CD14-positive monocyte (primary cell): ENCODE data around the gene ZNF792. TPM values are rescaled to one million over a fixed set of nuclear protein-coding genes. Genes with fewer than 3 reads are reported as not detected.
A peak's percentile ranks its signal among the peaks of the same experiment; 100 is the strongest.
"Not testable (repeated sequence)": the region's sequence is repeated elsewhere in the genome, so short reads cannot be mapped to it uniquely, and the experiment has no call there.

Experiments used
- DNase-seq, 3 donors: peaks; one replicate each; pipeline ENCODE4 v3.0.0-alpha.2; 2011 to 2022
- H2AFZ ChIP-seq: 2 replicates; pipeline ENCODE4 v1.6.0; 2012; ENCODE audit warnings: mild to moderate bottlenecking, low read depth, low read length, inconsistent platforms; ENCODE audit not compliant: insufficient read depth, poor library complexity, severe bottlenecking
- H3K27ac ChIP-seq, 2 donors: 1 replicate in 1 of 2; 2 replicates in 1 of 2; pipeline ENCODE4 v1.5.1; 2012 to 2013; ENCODE audit warnings: low read length in 2 of 2, control low read depth in 1 of 2, inconsistent platforms in 1 of 2, low read depth in 1 of 2, mild to moderate bottlenecking in 1 of 2
- H3K27me3 ChIP-seq, 2 donors: one replicate each; pipeline versions ENCODE4 v1.6.0 to v1.6.1; 2011 to 2013; ENCODE audit warnings: low read length in 2 of 2; ENCODE audit not compliant: control insufficient read depth in 2 of 2, insufficient read depth in 2 of 2
- H3K36me3 ChIP-seq, 2 donors: replicated peaks in 1 of 2; 1 replicate in 1 of 2; 2 replicates in 1 of 2; pipeline versions ENCODE4 v1.5.1 to v1.6.1; 2012 to 2013; ENCODE audit warnings: low read length in 2 of 2, control low read depth in 1 of 2, inconsistent platforms in 1 of 2, mild to moderate bottlenecking in 1 of 2; ENCODE audit not compliant: insufficient read depth in 2 of 2, control insufficient read depth in 1 of 2
- H3K4me1 ChIP-seq, 2 donors: 1 replicate in 1 of 2; 2 replicates in 1 of 2; pipeline versions ENCODE4 v1.5.1 to v1.6.1; 2012 to 2013; ENCODE audit warnings: low read length in 2 of 2, control low read depth in 1 of 2, inconsistent platforms in 1 of 2, mild to moderate bottlenecking in 1 of 2, moderate library complexity in 1 of 2; ENCODE audit not compliant: insufficient read depth in 2 of 2, control insufficient read depth in 1 of 2
- H3K4me2 ChIP-seq: replicated peaks from 2 replicates; pipeline ENCODE3; 2012; ENCODE audit warnings: low read length, moderate library complexity, mild to moderate bottlenecking; ENCODE audit not compliant: poor library complexity, severe bottlenecking; ENCODE audit errors: extremely low read depth
- H3K4me3 ChIP-seq, 3 experiments: fragments of 200-600 bp in 1 of 3; sonication (generic) in 1 of 3; replicated peaks in 1 of 3; 1 replicate in 2 of 3; 2 replicates in 1 of 3; pipeline ENCODE4 v1.5.1; 2011 to 2013; ENCODE audit warnings: low read length in 3 of 3, mild to moderate bottlenecking in 3 of 3, control low read depth in 2 of 3, low read depth in 2 of 3, inconsistent platforms in 1 of 3, moderate library complexity in 1 of 3
- H3K79me2 ChIP-seq: 2 replicates; pipeline ENCODE4 v1.6.0; 2012; ENCODE audit warnings: mild to moderate bottlenecking, control low read depth, inconsistent platforms, low read length, moderate library complexity; ENCODE audit not compliant: insufficient read depth
- H3K9ac ChIP-seq: 2 replicates; pipeline ENCODE4 v1.6.0; 2017; ENCODE audit warnings: low read length, mild to moderate bottlenecking; ENCODE audit not compliant: insufficient read depth, poor library complexity, severe bottlenecking
- H3K9me3 ChIP-seq, 2 donors: replicated peaks in 1 of 2; 1 replicate in 1 of 2; 2 replicates in 1 of 2; pipeline versions ENCODE4 v1.5.1 to v1.6.1; 2012 to 2013; ENCODE audit warnings: low read length in 2 of 2, control low read depth in 1 of 2; ENCODE audit not compliant: control insufficient read depth in 1 of 2, insufficient read depth in 1 of 2
- H4K20me1 ChIP-seq: 2 replicates; pipeline ENCODE4 v1.6.0; 2012; ENCODE audit warnings: mild to moderate bottlenecking, low read length, control low read depth, moderate library complexity; ENCODE audit not compliant: insufficient read depth
- H3K27ac Mint-ChIP-seq, 7 donors: one replicate each; pipeline ENCODE4 v1.8.0; 2020; ENCODE audit warnings: mild to moderate bottlenecking in 7 of 7, mixed read lengths in 7 of 7, moderate library complexity in 6 of 7, inconsistent platforms in 2 of 7
- H3K27me3 Mint-ChIP-seq, 3 donors: one replicate each; pipeline ENCODE4 v1.8.0; 2021 to 2022; ENCODE audit warnings: low read depth in 3 of 3, mild to moderate bottlenecking in 3 of 3, mixed read lengths in 3 of 3, moderate library complexity in 3 of 3, inconsistent platforms in 1 of 3
- H3K36me3 Mint-ChIP-seq, 2 donors: one replicate each; pipeline ENCODE4 v1.8.0; 2020; ENCODE audit warnings: mixed read lengths in 2 of 2, inconsistent platforms in 1 of 2, mild to moderate bottlenecking in 1 of 2
- H3K4me1 Mint-ChIP-seq: one replicate; pipeline ENCODE4 v1.8.0; 2020; ENCODE audit warnings: mild to moderate bottlenecking, mixed read lengths
- H3K4me3 Mint-ChIP-seq, 2 donors: one replicate each; pipeline ENCODE4 v1.8.0; 2020; ENCODE audit warnings: mild to moderate bottlenecking in 2 of 2, mixed read lengths in 2 of 2, moderate library complexity in 1 of 2
- H3K9me3 Mint-ChIP-seq, 7 donors: one replicate each; pipeline ENCODE4 v1.8.0; 2020 to 2022; ENCODE audit warnings: mixed read lengths in 7 of 7, mild to moderate bottlenecking in 6 of 7, moderate library complexity in 6 of 7, inconsistent platforms in 2 of 7
- WGBS: methylation state at CpG from one replicate; pipeline ENCODE4 v1.1.5; 2013; ENCODE audit warnings: missing lambda C conversion rate; ENCODE audit not compliant: insufficient coverage; 5-methylcytosine and 5-hydroxymethylcytosine counted together
- intact Hi-C, 2 donors: fragments of 100-400 bp; cut with micrococcal nuclease; formaldehyde crosslinking; loops; one replicate each; pipeline versions ENCODE4 v1.15.0 to v1.15.1; 2023
- polyA plus RNA-seq, 3 donors: library from polyadenylated mRNA; depleted of rRNA in 1 of 3; unstranded in 2 of 3; stranded (reverse) in 1 of 3; fragments of 300-500 nt in 2 of 3; fragments of >200 nt in 1 of 3; fragmentation: Illumina TruSeq in 2 of 3; gene quantifications; 1 replicate in 2 of 3; 2 replicates in 1 of 3; pipeline ENCODE4 v1.2.3, GENCODE V29; 2012 to 2021
- TF ChIP-seq, protein P1 (sequence below): fragments of 200-600 bp; IDR thresholded peaks from one replicate; pipeline ENCODE4 v1.8.0; 2022; ENCODE audit warnings: antibody characterized with exemption, mild to moderate bottlenecking

The ZNF792 gene
- polyA plus RNA-seq, 3 donors, result 1.3 to 3.3 (median 1.7) TPM

DNA sequence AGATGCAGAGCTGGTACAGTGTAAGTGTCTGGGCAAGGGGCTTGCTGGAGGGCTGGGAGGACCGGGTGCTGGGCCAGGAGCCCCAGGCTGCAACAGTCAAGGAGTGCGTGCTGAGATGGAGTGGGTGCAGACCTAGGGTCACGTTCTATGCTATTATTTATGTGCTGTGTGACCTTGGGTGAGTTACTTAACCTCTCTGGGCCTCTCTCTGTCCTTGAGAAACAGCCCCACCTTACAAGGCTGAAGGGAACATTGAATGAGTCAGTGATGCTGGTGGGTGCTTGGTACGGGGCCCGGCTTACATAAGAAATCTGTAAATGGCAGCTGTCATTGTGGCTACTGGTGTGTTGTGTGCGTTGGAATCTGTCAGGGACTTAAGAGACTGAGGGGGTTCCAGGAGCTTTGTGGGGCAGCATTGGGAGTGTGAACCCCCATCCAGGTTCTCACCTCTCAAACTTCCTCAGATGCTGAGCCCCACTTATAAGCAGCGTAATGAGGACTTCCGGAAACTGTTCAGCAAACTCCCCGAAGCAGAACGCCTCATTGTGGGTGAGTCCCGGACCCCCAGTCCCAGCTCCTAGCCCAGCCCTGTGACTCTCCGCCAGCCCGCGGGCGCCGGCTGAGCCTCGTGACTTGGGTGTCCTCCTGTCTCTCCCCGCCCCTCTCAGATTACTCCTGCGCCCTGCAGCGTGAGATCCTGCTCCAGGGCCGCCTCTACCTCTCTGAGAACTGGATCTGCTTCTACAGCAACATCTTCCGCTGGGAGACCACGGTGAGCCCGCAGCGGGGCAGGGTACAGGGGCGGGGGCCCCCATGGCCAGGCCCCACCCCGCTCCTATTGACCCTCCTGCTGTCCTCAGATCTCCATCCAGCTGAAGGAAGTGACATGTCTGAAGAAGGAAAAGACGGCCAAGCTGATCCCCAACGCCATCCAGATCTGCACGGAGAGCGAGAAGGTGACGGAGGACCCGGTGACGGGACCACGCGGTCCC, 45.7 kb upstream of the ZNF792 start:
- no peak for DNase-seq
- Histone ChIP-seq H3K36me3 (peaks cover 47 to 51% of the 10 kb centered on the region in 2 donors), H3K27ac (no peak overlapping the region), H3K79me2 (peaks cover 38% of the 10 kb centered on the region), H3K9me3 (no peaks in the 10 kb centered on the region), H2AFZ (no peak overlapping the region), H3K4me3 (no peak overlapping the region), H3K4me1 (peaks cover 45 to 50% of the 10 kb centered on the region in 2 donors), H3K4me2 (no peak overlapping the region), H3K27me3 (no peaks in the 10 kb centered on the region), H4K20me1 (peaks cover 32% of the 10 kb centered on the region), H3K9ac (no peak overlapping the region)
- Mint-ChIP-seq H3K27ac (peak overlapping the region in 5 of 7 donors; percentile 45 to 62 (median 52)), H3K36me3 (peaks cover 51 to 74% of the 10 kb centered on the region in 2 donors), H3K9me3 (no peaks in the 10 kb centered on the region), H3K4me1 (peaks cover 46% of the 10 kb centered on the region), H3K27me3 (peaks cover 0 to 3% (median 1%) of the 10 kb centered on the region in 3 donors), H3K4me3 (no peak overlapping the region)
- intact Hi-C loops, result loop anchor here in 1 of 2 donors (5.0 kb wide), 1 partner anchor 37 kb away; no protein-coding TSS in a partner anchor
- 94% methylated on average over 22 of the region's 36 CpGs for WGBS
- TF ChIP-seq, protein P1, sequence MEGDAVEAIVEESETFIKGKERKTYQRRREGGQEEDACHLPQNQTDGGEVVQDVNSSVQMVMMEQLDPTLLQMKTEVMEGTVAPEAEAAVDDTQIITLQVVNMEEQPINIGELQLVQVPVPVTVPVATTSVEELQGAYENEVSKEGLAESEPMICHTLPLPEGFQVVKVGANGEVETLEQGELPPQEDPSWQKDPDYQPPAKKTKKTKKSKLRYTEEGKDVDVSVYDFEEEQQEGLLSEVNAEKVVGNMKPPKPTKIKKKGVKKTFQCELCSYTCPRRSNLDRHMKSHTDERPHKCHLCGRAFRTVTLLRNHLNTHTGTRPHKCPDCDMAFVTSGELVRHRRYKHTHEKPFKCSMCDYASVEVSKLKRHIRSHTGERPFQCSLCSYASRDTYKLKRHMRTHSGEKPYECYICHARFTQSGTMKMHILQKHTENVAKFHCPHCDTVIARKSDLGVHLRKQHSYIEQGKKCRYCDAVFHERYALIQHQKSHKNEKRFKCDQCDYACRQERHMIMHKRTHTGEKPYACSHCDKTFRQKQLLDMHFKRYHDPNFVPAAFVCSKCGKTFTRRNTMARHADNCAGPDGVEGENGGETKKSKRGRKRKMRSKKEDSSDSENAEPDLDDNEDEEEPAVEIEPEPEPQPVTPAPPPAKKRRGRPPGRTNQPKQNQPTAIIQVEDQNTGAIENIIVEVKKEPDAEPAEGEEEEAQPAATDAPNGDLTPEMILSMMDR, result no peak

DNA sequence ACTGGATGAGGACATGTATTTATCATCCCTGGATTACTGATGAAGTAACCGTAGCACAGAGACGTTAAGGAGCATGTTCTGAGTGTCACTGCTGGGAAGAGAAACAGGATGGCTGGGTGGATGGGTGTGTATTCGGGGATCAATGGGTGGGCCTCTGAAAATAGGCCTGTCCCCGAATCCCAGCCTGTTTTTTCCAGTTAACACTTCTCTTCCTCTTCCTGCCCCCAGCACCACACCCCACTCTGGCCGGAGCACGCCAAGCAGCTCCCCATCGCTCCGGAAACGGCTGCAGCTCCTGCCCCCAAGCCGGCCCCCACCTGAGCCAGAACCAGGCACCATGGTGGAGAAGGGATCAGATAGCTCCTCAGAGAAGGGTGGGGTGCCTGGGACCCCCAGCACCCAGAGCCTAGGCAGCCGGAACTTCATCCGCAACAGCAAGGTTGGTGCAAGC, 44.9 kb upstream of the ZNF792 start:
- Mint-ChIP-seq H3K9me3 (no peaks in the 10 kb centered on the region), H3K36me3 (peaks cover 51 to 74% of the 10 kb centered on the region in 2 donors), H3K4me1 (peaks cover 44% of the 10 kb centered on the region), H3K4me3 (no peak overlapping the region), H3K27ac (no peak overlapping the region), H3K27me3 (peaks cover 0 to 2% (median 1%) of the 10 kb centered on the region in 3 donors)
- Histone ChIP-seq H3K9ac (no peak overlapping the region), H3K27ac (no peak overlapping the region), H3K36me3 (peaks cover 51 to 52% of the 10 kb centered on the region in 2 donors), H2AFZ (no peak overlapping the region), H3K79me2 (peaks cover 46% of the 10 kb centered on the region), H3K4me3 (no peak overlapping the region), H3K4me2 (no peak overlapping the region), H3K9me3 (no peaks in the 10 kb centered on the region), H3K4me1 (peaks cover 39 to 42% of the 10 kb centered on the region in 2 donors), H3K27me3 (no peaks in the 10 kb centered on the region), H4K20me1 (peaks cover 41% of the 10 kb centered on the region)
- TF ChIP-seq, protein P1, result no peak
- no peak for DNase-seq
- 100% methylated on average over 3 of the region's 12 CpGs for WGBS
- intact Hi-C loops, result no loop called here

DNA sequence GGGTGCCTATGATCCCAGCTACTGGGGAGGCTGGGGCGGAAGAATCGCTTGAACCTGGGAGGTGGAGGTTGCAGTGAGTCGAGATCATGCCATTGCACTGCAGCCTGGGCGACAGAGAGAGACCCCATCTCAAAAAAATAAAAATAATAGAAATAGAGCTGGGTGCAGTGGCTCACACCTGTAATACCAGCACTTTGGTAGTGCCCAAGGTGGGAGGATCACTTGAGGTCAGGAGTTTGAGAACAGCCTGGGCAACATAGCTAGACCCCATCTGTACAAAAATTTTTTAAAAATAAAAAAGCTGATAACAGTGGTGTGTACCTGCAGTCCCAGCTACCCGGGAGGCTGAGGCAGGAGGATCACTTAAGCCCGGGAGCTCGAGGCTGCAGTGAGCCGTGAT, 43.4 kb upstream of the ZNF792 start:
- DNase-seq, H3K9ac ChIP-seq, H3K4me3 ChIP-seq, intact Hi-C loops, H3K9me3 Mint-ChIP-seq, H2AFZ ChIP-seq, H3K27me3 ChIP-seq, H3K9me3 ChIP-seq, H3K27ac ChIP-seq, H3K4me3 Mint-ChIP-seq, H3K4me2 ChIP-seq, H3K27me3 Mint-ChIP-seq, H3K27ac Mint-ChIP-seq: not testable (repeated sequence)
- Histone ChIP-seq H3K4me1 (peaks cover 39 to 42% of the 10 kb centered on the region in 2 donors), H4K20me1 (peaks cover 46% of the 10 kb centered on the region), H3K36me3 (peaks cover 51 to 52% of the 10 kb centered on the region in 2 donors), H3K79me2 (peaks cover 52% of the 10 kb centered on the region)
- 100% methylated on average over 1 of the region's 8 CpGs for WGBS
- peaks cover 46 to 66% of the 10 kb centered on the region in 2 donors for H3K36me3 Mint-ChIP-seq
- H3K4me1 Mint-ChIP-seq, result peaks cover 44% of the 10 kb centered on the region
